Fibroblast of lung (primary cell): Measurements from ENCODE around the gene STARD8. TPM values are rescaled to one million over a fixed set of nuclear protein-coding genes. Genes with fewer than 3 reads are reported as not detected.

Experiments
- DNase-seq, 2 donors: peaks; one replicate each; pipeline versions ENCODE4 v3.0.0 to v3.0.0-alpha.2; 2010; ENCODE audit warnings: low read depth in 2 of 2
- H2AFZ ChIP-seq: 2 replicates; pipeline ENCODE4 v1.5.1; 2012; ENCODE audit warnings: low read length, control low read depth, inconsistent platforms
- H3K27ac ChIP-seq: 2 replicates; pipeline ENCODE4 v1.5.1; 2011; ENCODE audit warnings: low read length, control low read depth; ENCODE audit not compliant: insufficient read depth
- H3K27me3 ChIP-seq: 2 replicates; pipeline ENCODE4 v1.5.1; 2011; ENCODE audit warnings: mild to moderate bottlenecking, low read length; ENCODE audit not compliant: control insufficient read depth, insufficient read depth
- H3K36me3 ChIP-seq: 2 replicates; pipeline ENCODE4 v1.5.1; 2011; ENCODE audit warnings: low read length; ENCODE audit not compliant: control insufficient read depth, insufficient read depth
- H3K4me1 ChIP-seq: 2 replicates; pipeline ENCODE4 v1.5.1; 2011; ENCODE audit warnings: low read length; ENCODE audit not compliant: control insufficient read depth, insufficient read depth; ENCODE audit errors: extremely low read depth
- H3K4me2 ChIP-seq: 2 replicates; pipeline ENCODE4 v1.5.1; 2011; ENCODE audit warnings: low read length, control low read depth; ENCODE audit not compliant: insufficient read depth; ENCODE audit errors: extremely low read depth
- H3K4me3 ChIP-seq, 4 experiments: fragments of 200-600 bp in 1 of 4; sonication (generic) in 1 of 4; replicated peaks in 1 of 4; 2 replicates each; pipeline ENCODE4 v1.5.1; 2011 to 2016; ENCODE audit warnings: low read length in 4 of 4, low read depth in 3 of 4, mild to moderate bottlenecking in 3 of 4, control low read depth in 2 of 4, inconsistent platforms in 1 of 4, mixed read lengths in 1 of 4; ENCODE audit not compliant: insufficient read depth in 1 of 4; ENCODE audit errors: control extremely low read depth in 1 of 4
- H3K79me2 ChIP-seq: 2 replicates; pipeline ENCODE4 v1.5.1; 2012; ENCODE audit warnings: mild to moderate bottlenecking, low read length, inconsistent platforms; ENCODE audit not compliant: control insufficient read depth, insufficient read depth
- H3K9ac ChIP-seq: 2 replicates; pipeline ENCODE4 v1.5.1; 2011; ENCODE audit warnings: mild to moderate bottlenecking, low read length, control low read depth; ENCODE audit not compliant: insufficient read depth
- H3K9me3 ChIP-seq: 2 replicates; pipeline ENCODE4 v1.5.1; 2012; ENCODE audit warnings: low read depth, low read length; ENCODE audit not compliant: control insufficient read depth, insufficient read depth
- H4K20me1 ChIP-seq: 2 replicates; pipeline ENCODE4 v1.5.1; 2011; ENCODE audit warnings: low read length; ENCODE audit not compliant: control insufficient read depth, insufficient read depth; ENCODE audit errors: extremely low read depth
- EZH2 ChIP-seq: IDR thresholded peaks from 2 replicates; pipeline ENCODE4 v1.5.1; 2012; ENCODE audit warnings: low read length, control low read depth, mild to moderate bottlenecking; ENCODE audit errors: missing control alignments
- polyA plus RNA-seq, 2 donors: library from polyadenylated mRNA; depleted of rRNA in 1 of 2; stranded (reverse) in 1 of 2; unstranded in 1 of 2; fragments of >200 nt; gene quantifications; 2 replicates each; pipeline ENCODE4 v1.2.1, GENCODE V29; 2011 to 2012; ENCODE audit warnings: missing spikeins in 1 of 2
- total RNA-seq: library from RNA; depleted of rRNA; stranded (reverse); fragments of >200 nt; gene quantifications from 2 replicates; pipeline ENCODE4 v1.2.1, GENCODE V29; 2014
- TF ChIP-seq, protein P1 (sequence below), 2 donors: IDR thresholded peaks in 1 of 2; conservative IDR thresholded peaks in 1 of 2; 1 replicate in 1 of 2; 2 replicates in 1 of 2; pipeline ENCODE4 v1.5.1; 2011 to 2012; ENCODE audit warnings: low read length in 2 of 2, control low read depth in 1 of 2, inconsistent platforms in 1 of 2, low read depth in 1 of 2, mild to moderate bottlenecking in 1 of 2

Gene STARD8
- total and polyA plus RNA-seq, 2 donors (not counting 1 experiment from before 2014, with no cell fraction given): 0.76 to 1.5 TPM

DNA sequence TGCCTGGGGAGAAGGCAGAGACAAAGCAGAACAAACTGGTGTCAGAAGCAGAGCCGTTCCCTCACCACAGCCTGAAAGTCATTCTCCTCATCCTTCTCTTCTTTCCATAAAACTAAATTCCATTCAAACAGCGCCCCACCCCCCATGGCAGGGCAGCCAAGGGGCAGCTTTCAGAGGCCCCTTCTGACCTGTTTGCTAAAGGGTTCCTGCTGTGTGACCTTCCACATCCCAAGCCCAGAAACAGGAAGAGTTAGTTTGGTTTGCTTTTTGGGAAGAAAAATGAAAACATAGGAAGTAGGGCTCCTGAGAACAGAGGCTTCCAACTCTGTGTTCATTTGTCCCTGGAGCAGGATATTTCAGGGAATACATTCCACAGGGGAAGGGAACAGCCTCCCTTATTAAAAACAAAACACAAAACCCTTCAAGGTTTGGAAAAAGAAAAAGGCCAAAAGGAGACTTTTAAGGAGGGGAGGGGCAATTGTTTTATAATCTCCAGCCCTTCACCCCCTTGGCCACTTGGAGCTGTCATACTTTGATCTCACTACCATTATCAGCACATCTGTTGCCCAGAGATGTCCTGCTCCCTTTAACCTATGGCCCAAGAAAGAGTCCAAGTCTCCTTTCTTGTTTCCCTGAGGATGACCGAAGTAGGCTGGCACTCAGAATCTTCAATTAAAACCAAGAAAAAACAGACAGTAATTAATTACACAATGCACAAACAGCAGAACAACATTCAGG is 25.3 kb downstream of the STARD8 start:
- Histone ChIP-seq H4K20me1 (no peaks in the 10 kb centered on the region), H2AFZ (no peak overlapping the region), H3K36me3 (no peaks in the 10 kb centered on the region), H3K27me3 (no peaks in the 10 kb centered on the region), H3K4me2 (no peak overlapping the region), H3K79me2 (no peaks in the 10 kb centered on the region), H3K9ac (no peak overlapping the region), H3K4me3 (no peak overlapping the region), H3K27ac (no peak overlapping the region), H3K9me3 (no peaks in the 10 kb centered on the region), H3K4me1 (no peaks in the 10 kb centered on the region)
- no peak for DNase-seq
- no peak for TF ChIP-seq EZH2
- TF ChIP-seq, protein P1, sequence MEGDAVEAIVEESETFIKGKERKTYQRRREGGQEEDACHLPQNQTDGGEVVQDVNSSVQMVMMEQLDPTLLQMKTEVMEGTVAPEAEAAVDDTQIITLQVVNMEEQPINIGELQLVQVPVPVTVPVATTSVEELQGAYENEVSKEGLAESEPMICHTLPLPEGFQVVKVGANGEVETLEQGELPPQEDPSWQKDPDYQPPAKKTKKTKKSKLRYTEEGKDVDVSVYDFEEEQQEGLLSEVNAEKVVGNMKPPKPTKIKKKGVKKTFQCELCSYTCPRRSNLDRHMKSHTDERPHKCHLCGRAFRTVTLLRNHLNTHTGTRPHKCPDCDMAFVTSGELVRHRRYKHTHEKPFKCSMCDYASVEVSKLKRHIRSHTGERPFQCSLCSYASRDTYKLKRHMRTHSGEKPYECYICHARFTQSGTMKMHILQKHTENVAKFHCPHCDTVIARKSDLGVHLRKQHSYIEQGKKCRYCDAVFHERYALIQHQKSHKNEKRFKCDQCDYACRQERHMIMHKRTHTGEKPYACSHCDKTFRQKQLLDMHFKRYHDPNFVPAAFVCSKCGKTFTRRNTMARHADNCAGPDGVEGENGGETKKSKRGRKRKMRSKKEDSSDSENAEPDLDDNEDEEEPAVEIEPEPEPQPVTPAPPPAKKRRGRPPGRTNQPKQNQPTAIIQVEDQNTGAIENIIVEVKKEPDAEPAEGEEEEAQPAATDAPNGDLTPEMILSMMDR (conservative IDR thresholded peaks at IDR 0.05 in 1 of 2, IDR thresholded peaks at IDR 0.05 in 1 of 2; ENCODE audit: low read depth in 1 of 2, low read length in 2 of 2): no peak

DNA sequence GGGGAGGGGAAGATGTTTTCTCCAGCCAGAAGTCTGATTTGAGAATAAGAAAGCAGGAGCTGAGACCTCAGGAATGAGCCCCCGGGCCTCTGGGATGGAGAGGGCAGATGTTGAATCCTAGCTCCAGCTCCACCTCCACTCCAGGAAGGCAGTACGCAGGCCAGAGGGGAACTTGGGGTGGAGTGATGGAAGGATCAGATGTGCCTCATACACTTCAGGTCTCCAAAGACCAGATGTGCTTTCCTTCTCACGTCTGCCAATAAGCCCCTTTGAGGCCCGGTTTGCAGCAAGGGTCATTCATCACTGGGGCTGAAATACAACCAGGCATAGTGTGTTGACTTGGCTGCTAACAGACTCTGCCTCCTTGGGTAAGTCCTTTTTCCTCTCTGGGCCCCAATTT is 28.1 kb downstream of the STARD8 start:
- H3K9me3 ChIP-seq: no peaks in the 10 kb centered on the region
- no peak overlapping the region for H3K27ac ChIP-seq
- no peaks in the 10 kb centered on the region for H3K79me2 ChIP-seq
- TF ChIP-seq EZH2: no peak
- TF ChIP-seq, protein P1 (conservative IDR thresholded peaks at IDR 0.05 in 1 of 2, IDR thresholded peaks at IDR 0.05 in 1 of 2; ENCODE audit: low read depth in 1 of 2, low read length in 2 of 2): no peak
- no peak for DNase-seq
- H3K36me3 ChIP-seq: no peaks in the 10 kb centered on the region
- no peak overlapping the region for H3K4me2 ChIP-seq
- H4K20me1 ChIP-seq: no peaks in the 10 kb centered on the region
- no peak overlapping the region for H3K9ac ChIP-seq
- H2AFZ ChIP-seq: no peak overlapping the region
- H3K27me3 ChIP-seq: no peaks in the 10 kb centered on the region
- H3K4me1 ChIP-seq: no peaks in the 10 kb centered on the region
- no peak overlapping the region for H3K4me3 ChIP-seq

DNA sequence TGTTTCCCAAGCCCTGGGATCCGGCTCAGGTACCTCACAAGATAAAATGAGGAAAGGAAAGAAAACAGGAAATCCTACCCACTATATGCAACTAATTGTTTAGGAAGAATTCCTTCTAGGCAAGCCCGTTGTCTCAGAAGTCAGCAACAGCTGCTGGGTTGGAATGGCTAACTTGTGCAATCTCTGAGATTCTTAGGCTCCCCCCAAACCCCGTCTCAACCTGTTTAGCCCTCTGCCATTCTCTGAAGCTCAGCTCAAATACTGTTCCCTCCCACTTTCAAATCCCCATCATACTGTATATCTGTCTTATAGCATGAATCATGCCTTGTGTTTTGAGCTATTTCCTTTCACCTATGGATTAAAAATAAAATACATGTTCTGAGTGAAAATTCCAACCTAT is 28.9 kb downstream of the STARD8 start:
- H4K20me1 ChIP-seq: no peaks in the 10 kb centered on the region
- H3K4me2 ChIP-seq: no peak overlapping the region
- no peaks in the 10 kb centered on the region for H3K27me3 ChIP-seq
- no peaks in the 10 kb centered on the region for H3K79me2 ChIP-seq
- no peak overlapping the region for H2AFZ ChIP-seq
- H3K4me1 ChIP-seq: no peaks in the 10 kb centered on the region
- H3K4me3 ChIP-seq: no peak overlapping the region
- no peak overlapping the region for H3K9ac ChIP-seq
- no peak for DNase-seq
- TF ChIP-seq, protein P1 (conservative IDR thresholded peaks at IDR 0.05 in 1 of 2, IDR thresholded peaks at IDR 0.05 in 1 of 2; ENCODE audit: low read depth in 1 of 2, low read length in 2 of 2): no peak
- no peak for TF ChIP-seq EZH2
- H3K36me3 ChIP-seq: no peaks in the 10 kb centered on the region
- H3K9me3 ChIP-seq: no peaks in the 10 kb centered on the region
- H3K27ac ChIP-seq: no peak overlapping the region
